Esophagus squamous epithelium (tissue), 5 donors: ENCODE data around the gene CAV2. TPM values are rescaled to one million over a fixed set of nuclear protein-coding genes. Genes with fewer than 3 reads are reported as not detected.

Source experiments
- DNase-seq: peaks from one replicate; lab custom pipeline; 2025; lab: John Stamatoyannopoulos, UW
- H3K27ac ChIP-seq, 4 donors: fragments of 200-600 bp; sonication (generic); one replicate each; pipeline ENCODE4 v1.5.1; 2016 to 2019; ENCODE audit warnings: mild to moderate bottlenecking in 1 of 4
- H3K27me3 ChIP-seq, 4 donors: fragments of 200-600 bp; sonication (generic); 1 replicate in 3 of 4; 2 replicates in 1 of 4; pipeline versions ENCODE4 v1.5.1 to v1.6.0; 2017 to 2021; ENCODE audit warnings: antibody characterized with exemption in 1 of 4
- H3K36me3 ChIP-seq, 3 donors: fragments of 200-600 bp; sonication (generic); one replicate each; pipeline ENCODE4 v1.5.1; 2016 to 2019
- H3K4me1 ChIP-seq, 3 donors: fragments of 200-600 bp; sonication (generic); one replicate each; pipeline ENCODE4 v1.5.1; 2017 to 2019
- H3K4me3 ChIP-seq, 4 donors: fragments of 200-600 bp; sonication (generic); 1 replicate in 3 of 4; 2 replicates in 1 of 4; pipeline ENCODE4 v1.5.1; 2016 to 2019; ENCODE audit warnings: mild to moderate bottlenecking in 2 of 4, moderate library complexity in 1 of 4
- H3K9me3 ChIP-seq, 3 donors: fragments of 200-600 bp; sonication (generic); one replicate each; pipeline ENCODE4 v1.5.1; 2016 to 2019
- POLR2A ChIP-seq, 4 donors: fragments of 450-650 bp; IDR thresholded peaks; one replicate each; pipeline ENCODE4 v1.6.1; 2017; ENCODE audit warnings: antibody characterized with exemption in 4 of 4, mild to moderate bottlenecking in 4 of 4, moderate library complexity in 3 of 4
- WGBS, 2 donors: methylation state at CpG; one replicate each; pipeline ENCODE4 v1.1.5; 2018; 5-methylcytosine and 5-hydroxymethylcytosine counted together
- intact Hi-C: fragments of 100-400 bp; cut with DNase I; formaldehyde crosslinking; loops from one replicate; pipeline ENCODE4 v1.15.0; 2022
- total RNA-seq, 4 donors: library from RNA; depleted of rRNA; stranded (reverse); fragments of >200 nt; gene quantifications; one replicate each; pipeline ENCODE4 v1.1.0, GENCODE V29; 2016
- TF ChIP-seq, protein P1 (sequence below), 6 experiments: fragments of 450-650 bp in 4 of 6; fragments of 200-600 bp in 2 of 6; sonication (generic) in 2 of 6; IDR thresholded peaks; one replicate each; pipeline ENCODE4 v1.5.1; 2016 to 2019; ENCODE audit warnings: antibody characterized with exemption in 6 of 6, mild to moderate bottlenecking in 4 of 6, moderate library complexity in 4 of 6
- donor health status: DM: yes; HTN: yes; CAD: no.

CAV2 gene
- total RNA-seq, 4 donors from 2014 or later = 31.8 to 85.3 (median 73.4) TPM

- Histone ChIP-seq H3K4me3 (no peak overlapping the region), H3K27ac (peak overlapping the region in 3 of 4 donors; percentile 26 to 53 (median 43)), H3K36me3 (peaks cover 0 to 4% (median 0%) of the 10 kb centered on the region in 3 donors), H3K4me1 (peaks cover 0 to 32% (median 13%) of the 10 kb centered on the region in 3 donors), H3K27me3 (no peaks in the 10 kb centered on the region), H3K9me3 (no peaks in the 10 kb centered on the region)
- 78 to 83% methylated on average over 5 to 11 of the region's 11 CpGs for WGBS, 2 donors
- DNase-seq = no peak
- no peak for TF ChIP-seq POLR2A (IDR thresholded peaks at IDR 0.05)
- TF ChIP-seq, protein P1, sequence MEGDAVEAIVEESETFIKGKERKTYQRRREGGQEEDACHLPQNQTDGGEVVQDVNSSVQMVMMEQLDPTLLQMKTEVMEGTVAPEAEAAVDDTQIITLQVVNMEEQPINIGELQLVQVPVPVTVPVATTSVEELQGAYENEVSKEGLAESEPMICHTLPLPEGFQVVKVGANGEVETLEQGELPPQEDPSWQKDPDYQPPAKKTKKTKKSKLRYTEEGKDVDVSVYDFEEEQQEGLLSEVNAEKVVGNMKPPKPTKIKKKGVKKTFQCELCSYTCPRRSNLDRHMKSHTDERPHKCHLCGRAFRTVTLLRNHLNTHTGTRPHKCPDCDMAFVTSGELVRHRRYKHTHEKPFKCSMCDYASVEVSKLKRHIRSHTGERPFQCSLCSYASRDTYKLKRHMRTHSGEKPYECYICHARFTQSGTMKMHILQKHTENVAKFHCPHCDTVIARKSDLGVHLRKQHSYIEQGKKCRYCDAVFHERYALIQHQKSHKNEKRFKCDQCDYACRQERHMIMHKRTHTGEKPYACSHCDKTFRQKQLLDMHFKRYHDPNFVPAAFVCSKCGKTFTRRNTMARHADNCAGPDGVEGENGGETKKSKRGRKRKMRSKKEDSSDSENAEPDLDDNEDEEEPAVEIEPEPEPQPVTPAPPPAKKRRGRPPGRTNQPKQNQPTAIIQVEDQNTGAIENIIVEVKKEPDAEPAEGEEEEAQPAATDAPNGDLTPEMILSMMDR (IDR thresholded peaks at IDR 0.05) = no peak
- intact Hi-C loops = no loop called here
These were observed 46.5 kb downstream of the CAV2 start for GRCh38 chr7:116546054-116546453.

DNA sequence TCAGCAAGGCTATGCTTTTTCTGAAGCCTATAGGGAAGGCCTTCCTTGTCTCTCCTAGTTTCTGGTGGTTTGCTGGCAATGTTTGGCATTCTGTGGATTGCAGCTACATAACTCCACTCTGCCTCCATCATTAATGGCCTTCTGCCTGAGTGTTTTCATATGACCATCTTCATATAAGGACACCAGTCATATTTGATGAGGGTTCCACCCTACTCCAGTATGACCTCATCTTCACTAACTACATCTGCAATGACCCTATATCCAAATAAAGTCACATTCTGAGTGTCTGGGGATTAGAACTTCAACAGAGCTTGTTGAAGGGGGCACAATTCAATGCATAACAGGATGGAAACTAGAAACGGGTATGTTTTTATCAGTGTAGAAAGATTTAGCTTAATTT lies 47.4 kb downstream of the CAV2 start:
- H3K4me3 ChIP-seq = no peak overlapping the region
- no peaks in the 10 kb centered on the region for H3K27me3 ChIP-seq
- DNase-seq = no peak
- no peaks in the 10 kb centered on the region for H3K9me3 ChIP-seq
- intact Hi-C loops = no loop called here
- peak overlapping the region in 3 of 4 donors; percentile 26 to 48 (median 36) for H3K27ac ChIP-seq
- H3K4me1 ChIP-seq = peaks cover 0 to 26% (median 14%) of the 10 kb centered on the region in 3 donors
- TF ChIP-seq, protein P1 (IDR thresholded peaks at IDR 0.05) = no peak
- no peak for TF ChIP-seq POLR2A (IDR thresholded peaks at IDR 0.05)
- 76 to 79% methylated on average over 1 of the region's 1 CpG for WGBS, 2 donors
- peaks cover 0 to 12% (median 0%) of the 10 kb centered on the region in 3 donors for H3K36me3 ChIP-seq

DNA sequence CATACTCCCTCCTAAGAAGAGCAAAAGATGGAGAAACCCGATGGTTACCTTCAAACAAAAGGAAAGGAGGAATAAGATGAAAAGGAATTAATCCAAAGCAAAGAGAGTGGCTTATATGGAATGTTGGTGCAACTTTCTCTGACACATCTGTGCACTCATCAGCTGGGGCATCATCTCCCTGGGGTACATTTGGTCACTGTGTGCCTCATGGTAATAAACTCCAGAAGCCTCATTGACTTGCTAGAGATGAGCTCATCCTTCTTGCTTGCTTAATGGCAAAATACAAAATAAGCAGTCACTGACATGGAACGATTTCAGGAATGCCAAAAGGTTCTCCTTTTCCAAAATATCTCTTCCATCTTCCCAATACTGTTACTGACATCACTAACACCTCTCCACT lies 47.8 kb downstream of the CAV2 start:
- intact Hi-C loops = no loop called here
- 63 to 76% methylated on average over 2 of the region's 2 CpGs for WGBS, 2 donors
- no peak for TF ChIP-seq POLR2A (IDR thresholded peaks at IDR 0.05)
- TF ChIP-seq, protein P1 (IDR thresholded peaks at IDR 0.05) = no peak
- H3K36me3 ChIP-seq = peaks cover 0 to 12% (median 0%) of the 10 kb centered on the region in 3 donors
- H3K9me3 ChIP-seq = no peaks in the 10 kb centered on the region
- peaks cover 0 to 26% (median 18%) of the 10 kb centered on the region in 3 donors for H3K4me1 ChIP-seq
- peak overlapping the region in 2 of 4 donors; percentile 36 to 69 for H3K27ac ChIP-seq
- no peaks in the 10 kb centered on the region for H3K27me3 ChIP-seq
- H3K4me3 ChIP-seq = no peak overlapping the region
- DNase-seq = no peak

DNA sequence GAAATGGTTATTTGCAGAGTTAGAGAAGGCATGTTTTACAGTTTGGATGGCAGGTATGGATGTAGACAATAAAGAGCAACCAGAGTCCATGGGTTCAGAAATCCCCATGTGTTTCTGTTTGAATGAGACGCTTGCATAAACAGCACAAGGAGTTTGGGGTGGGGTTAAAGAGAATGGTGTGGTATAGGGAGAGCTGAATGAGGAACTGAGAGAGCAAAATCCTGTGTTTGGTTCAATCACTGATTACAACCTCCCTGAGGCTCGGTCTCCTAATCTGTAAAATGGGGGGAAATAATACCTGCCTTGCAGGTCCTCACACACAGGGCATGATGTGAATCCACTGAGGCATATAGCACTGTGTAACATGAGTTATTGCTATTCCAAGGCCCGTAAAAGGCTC lies 49.0 kb downstream of the CAV2 start:
- peaks cover 0 to 25% (median 24%) of the 10 kb centered on the region in 3 donors for H3K4me1 ChIP-seq
- peak overlapping the region in 2 of 4 donors; percentile 19 to 69 for H3K27ac ChIP-seq
- no peak for DNase-seq
- no peak overlapping the region for H3K4me3 ChIP-seq
- no peak for TF ChIP-seq POLR2A (IDR thresholded peaks at IDR 0.05)
- TF ChIP-seq, protein P1 (IDR thresholded peaks at IDR 0.05) = no peak
- intact Hi-C loops = no loop called here
- peaks cover 0 to 12% (median 0%) of the 10 kb centered on the region in 3 donors for H3K36me3 ChIP-seq
- H3K9me3 ChIP-seq = no peaks in the 10 kb centered on the region
- WGBS, 2 donors = 71 to 93% methylated on average over 3 of the region's 3 CpGs
- H3K27me3 ChIP-seq = no peaks in the 10 kb centered on the region

GRCh38 chr7:116549370-116549769 lies 49.8 kb downstream of the CAV2 start:
- no peak for DNase-seq
- Histone ChIP-seq H3K27ac (peak overlapping the region in 1 of 4 donors; percentile 30), H3K4me1 (peaks cover 0 to 33% (median 25%) of the 10 kb centered on the region in 3 donors), H3K27me3 (no peaks in the 10 kb centered on the region), H3K9me3 (no peaks in the 10 kb centered on the region), H3K36me3 (peaks cover 0 to 12% (median 0%) of the 10 kb centered on the region in 3 donors), H3K4me3 (no peak overlapping the region)
- intact Hi-C loops = no loop called here
- TF ChIP-seq POLR2A (IDR thresholded peaks at IDR 0.05) = no peak
- TF ChIP-seq, protein P1 (IDR thresholded peaks at IDR 0.05) = no peak
